Panc1 (cell line): ENCODE data around the gene MAPK8.
"Not testable (repeated sequence)": the region's sequence is repeated elsewhere in the genome, so short reads cannot be mapped to it uniquely, and the experiment has no call there.

Experiments
- CTCF ChIP-seq: fragments of 450-650 bp; IDR thresholded peaks from 2 replicates; pipeline ENCODE4 v1.5.1; 2017; ENCODE audit warnings: mild to moderate bottlenecking
- POLR2AphosphoS5 ChIP-seq: IDR thresholded peaks from 2 replicates; pipeline ENCODE4 v1.6.1; 2012; ENCODE audit warnings: mild to moderate bottlenecking, low read depth, low read length, moderate library complexity
- SIN3A ChIP-seq: IDR thresholded peaks from 2 replicates; pipeline ENCODE4 v1.6.1; 2012; ENCODE audit warnings: low read depth, mild to moderate bottlenecking, low read length, moderate library complexity, borderline replicate concordance; ENCODE audit not compliant: insufficient read depth
- TCF7L2 ChIP-seq: IDR thresholded peaks from 2 replicates; pipeline ENCODE4 v1.6.1; 2011; ENCODE audit warnings: mild to moderate bottlenecking, low read depth, low read length, inconsistent platforms
- TF ChIP-seq, protein P1 (sequence below), 2 experiments: IDR thresholded peaks; 2 replicates each; pipeline ENCODE4 v1.6.1; 2011 to 2012; ENCODE audit warnings: low read depth in 2 of 2, control low read depth in 1 of 2, low read length in 1 of 2, mild to moderate bottlenecking in 1 of 2, moderate library complexity in 1 of 2; ENCODE audit not compliant: insufficient read depth in 1 of 2

DNA sequence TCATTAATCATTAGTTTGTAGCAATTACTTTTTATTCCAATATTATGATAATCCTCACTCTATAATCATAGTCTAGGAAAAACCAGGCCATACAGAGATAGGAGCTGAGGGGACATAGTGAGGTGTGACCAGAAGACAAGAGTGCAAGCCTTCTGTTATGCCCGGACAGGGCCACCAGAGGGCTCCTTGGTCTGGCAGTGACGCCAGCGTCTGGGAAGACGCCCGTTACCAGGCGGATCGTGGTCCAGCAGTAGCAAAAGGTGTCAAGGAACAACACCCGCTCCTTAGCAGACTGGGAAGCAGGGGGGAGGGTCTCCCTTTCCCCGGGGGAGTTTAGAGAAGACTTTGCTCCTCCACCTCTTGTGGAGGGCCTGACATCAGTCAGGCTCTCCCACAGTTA lies 39.8 kb downstream of the MAPK8 start:
- not testable (repeated sequence) for TF ChIP-seq POLR2AphosphoS5, SIN3A, TCF7L2
- peak; percentile 51 for TF ChIP-seq CTCF
- TF ChIP-seq, protein P1, sequence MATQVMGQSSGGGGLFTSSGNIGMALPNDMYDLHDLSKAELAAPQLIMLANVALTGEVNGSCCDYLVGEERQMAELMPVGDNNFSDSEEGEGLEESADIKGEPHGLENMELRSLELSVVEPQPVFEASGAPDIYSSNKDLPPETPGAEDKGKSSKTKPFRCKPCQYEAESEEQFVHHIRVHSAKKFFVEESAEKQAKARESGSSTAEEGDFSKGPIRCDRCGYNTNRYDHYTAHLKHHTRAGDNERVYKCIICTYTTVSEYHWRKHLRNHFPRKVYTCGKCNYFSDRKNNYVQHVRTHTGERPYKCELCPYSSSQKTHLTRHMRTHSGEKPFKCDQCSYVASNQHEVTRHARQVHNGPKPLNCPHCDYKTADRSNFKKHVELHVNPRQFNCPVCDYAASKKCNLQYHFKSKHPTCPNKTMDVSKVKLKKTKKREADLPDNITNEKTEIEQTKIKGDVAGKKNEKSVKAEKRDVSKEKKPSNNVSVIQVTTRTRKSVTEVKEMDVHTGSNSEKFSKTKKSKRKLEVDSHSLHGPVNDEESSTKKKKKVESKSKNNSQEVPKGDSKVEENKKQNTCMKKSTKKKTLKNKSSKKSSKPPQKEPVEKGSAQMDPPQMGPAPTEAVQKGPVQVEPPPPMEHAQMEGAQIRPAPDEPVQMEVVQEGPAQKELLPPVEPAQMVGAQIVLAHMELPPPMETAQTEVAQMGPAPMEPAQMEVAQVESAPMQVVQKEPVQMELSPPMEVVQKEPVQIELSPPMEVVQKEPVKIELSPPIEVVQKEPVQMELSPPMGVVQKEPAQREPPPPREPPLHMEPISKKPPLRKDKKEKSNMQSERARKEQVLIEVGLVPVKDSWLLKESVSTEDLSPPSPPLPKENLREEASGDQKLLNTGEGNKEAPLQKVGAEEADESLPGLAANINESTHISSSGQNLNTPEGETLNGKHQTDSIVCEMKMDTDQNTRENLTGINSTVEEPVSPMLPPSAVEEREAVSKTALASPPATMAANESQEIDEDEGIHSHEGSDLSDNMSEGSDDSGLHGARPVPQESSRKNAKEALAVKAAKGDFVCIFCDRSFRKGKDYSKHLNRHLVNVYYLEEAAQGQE (IDR thresholded peaks at IDR 0.05; ENCODE audit: insufficient read depth in 1 of 2, low read depth in 2 of 2, low read length in 1 of 2), result not testable (repeated sequence)
